PC-3 (cell line): Measurements from ENCODE around the gene PBRM1.

ENCODE experiments used
- EZH2 ChIP-seq: fragments of 300-600 bp; sonication (generic); IDR thresholded peaks from one replicate; pipeline ENCODE4 v1.6.1; 2017; ENCODE audit warnings: antibody characterized with exemption, mild to moderate bottlenecking, low read length; ENCODE audit not compliant: unreplicated experiment
- EZH2phosphoT487 ChIP-seq: fragments of 300-600 bp; sonication (generic); IDR thresholded peaks from 2 replicates; pipeline ENCODE4 v1.6.1; 2018; ENCODE audit warnings: mild to moderate bottlenecking, antibody characterized with exemption, low read length, borderline replicate concordance
- TF ChIP-seq, protein P1 (sequence below): fragments of 300-600 bp; sonication (generic); conservative IDR thresholded peaks from 2 replicates; pipeline ENCODE4 v1.5.1; 2017; ENCODE audit warnings: antibody characterized with exemption, low read depth, mild to moderate bottlenecking, low read length

DNA sequence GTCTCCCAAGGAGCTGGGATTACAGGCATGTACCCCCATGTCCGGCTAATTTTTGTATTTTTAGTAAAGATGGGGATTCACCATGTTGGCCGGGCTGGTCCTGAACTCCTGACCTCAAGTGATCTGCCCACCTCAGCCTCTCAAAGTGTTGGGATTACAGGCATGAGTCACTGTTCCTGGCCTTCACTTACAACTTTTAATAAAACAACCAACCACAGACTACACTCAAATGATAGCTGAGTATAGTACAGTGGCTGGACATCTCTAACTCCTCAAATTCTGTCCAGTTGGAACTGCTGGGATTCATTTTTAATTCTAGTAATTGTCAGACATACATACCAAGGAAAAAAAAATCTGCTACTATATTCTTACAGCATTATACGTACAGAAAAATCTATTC lies 71.0 kb downstream of the PBRM1 start:
- TF ChIP-seq EZH2 = no peak
- TF ChIP-seq, protein P1, sequence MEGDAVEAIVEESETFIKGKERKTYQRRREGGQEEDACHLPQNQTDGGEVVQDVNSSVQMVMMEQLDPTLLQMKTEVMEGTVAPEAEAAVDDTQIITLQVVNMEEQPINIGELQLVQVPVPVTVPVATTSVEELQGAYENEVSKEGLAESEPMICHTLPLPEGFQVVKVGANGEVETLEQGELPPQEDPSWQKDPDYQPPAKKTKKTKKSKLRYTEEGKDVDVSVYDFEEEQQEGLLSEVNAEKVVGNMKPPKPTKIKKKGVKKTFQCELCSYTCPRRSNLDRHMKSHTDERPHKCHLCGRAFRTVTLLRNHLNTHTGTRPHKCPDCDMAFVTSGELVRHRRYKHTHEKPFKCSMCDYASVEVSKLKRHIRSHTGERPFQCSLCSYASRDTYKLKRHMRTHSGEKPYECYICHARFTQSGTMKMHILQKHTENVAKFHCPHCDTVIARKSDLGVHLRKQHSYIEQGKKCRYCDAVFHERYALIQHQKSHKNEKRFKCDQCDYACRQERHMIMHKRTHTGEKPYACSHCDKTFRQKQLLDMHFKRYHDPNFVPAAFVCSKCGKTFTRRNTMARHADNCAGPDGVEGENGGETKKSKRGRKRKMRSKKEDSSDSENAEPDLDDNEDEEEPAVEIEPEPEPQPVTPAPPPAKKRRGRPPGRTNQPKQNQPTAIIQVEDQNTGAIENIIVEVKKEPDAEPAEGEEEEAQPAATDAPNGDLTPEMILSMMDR = no peak
- TF ChIP-seq EZH2phosphoT487 = no peak
